ENCODE measurements around the gene VWF.
A peak's percentile ranks its signal among the peaks of the same experiment; 100 is the strongest.
"Not testable (repeated sequence)": the region's sequence is repeated elsewhere in the genome, so short reads cannot be mapped to it uniquely, and the experiment has no call there.

Gene VWF

DNA sequence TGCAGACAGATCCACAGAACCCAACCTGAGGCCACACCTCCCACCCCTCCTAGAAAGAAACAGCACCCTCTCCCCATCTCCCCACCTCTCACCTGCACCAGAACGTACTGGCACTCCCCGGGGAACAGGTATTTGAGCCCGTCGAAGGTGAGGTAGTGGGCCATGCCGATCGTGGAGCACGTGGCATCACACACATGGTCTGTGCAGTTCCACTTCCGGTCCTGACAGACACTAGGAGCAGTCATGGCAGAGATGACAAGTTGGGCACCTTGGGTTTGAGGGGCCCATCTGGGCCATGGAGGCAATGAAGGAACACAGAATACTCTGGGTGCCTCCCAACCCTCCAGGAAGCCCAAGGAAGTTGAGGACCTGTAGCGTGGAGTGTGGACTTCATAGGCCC is 89.9 kb downstream of the VWF start:
- DNase-seq (ENCODE audit: low read depth in 2 of 2): no peak

DNA sequence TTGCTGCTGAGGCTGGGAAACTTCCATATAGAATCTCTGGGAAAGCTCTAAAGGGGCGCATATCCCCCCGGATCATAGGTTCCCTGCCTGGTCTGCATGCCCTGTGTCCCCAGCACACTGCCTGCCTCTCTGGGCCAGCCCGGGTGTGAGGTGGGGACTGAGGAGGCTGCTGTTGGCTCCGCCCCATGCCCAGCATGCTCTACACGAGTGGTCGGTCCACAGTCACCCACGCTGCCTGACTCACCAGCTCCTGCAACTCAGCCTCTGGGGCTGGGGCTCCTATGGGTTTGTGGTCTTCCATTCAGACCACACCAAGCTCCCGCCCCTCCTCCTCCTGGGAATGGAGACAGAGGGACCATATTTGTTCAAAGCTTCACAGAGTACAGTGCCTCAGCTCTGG is 90.9 kb downstream of the VWF start:
- no peak for DNase-seq (ENCODE audit: low read depth in 2 of 2)

DNA sequence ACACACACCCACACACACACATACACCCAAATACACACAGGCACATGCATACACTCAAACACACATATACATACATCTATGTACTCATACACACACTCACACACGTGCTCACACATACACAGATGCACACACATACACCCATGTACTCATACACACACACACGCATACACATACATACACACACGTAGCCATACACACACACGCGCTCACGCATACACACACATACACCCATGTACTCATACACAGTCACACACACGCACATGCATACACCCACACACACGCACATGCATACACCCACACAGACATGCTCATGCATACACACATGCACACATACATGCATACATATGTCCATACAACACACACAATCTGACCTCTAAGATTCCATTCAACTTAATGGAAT is 91.7 kb downstream of the VWF start:
- no peak for DNase-seq (ENCODE audit: low read depth in 2 of 2)

DNA sequence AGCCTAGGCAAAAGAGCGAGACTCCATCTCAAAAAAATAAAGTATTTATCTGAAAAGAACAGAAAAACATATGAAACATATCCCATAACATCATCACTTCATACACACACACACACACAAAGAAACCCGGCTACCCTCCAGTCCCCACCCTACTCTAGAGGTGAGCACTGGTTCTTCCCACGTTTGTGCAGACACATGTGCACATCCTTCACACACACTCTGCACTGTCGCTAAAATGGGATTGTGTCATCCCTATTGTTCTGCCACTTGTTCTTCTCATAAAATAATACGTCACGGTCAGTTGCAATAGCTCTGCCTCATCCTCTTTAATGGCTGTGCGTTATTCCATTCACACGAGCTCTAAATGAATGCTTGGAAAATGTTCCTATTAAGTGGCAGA is 93.5 kb downstream of the VWF start:
- DNase-seq (ENCODE audit: low read depth in 2 of 2): no peak

DNA sequence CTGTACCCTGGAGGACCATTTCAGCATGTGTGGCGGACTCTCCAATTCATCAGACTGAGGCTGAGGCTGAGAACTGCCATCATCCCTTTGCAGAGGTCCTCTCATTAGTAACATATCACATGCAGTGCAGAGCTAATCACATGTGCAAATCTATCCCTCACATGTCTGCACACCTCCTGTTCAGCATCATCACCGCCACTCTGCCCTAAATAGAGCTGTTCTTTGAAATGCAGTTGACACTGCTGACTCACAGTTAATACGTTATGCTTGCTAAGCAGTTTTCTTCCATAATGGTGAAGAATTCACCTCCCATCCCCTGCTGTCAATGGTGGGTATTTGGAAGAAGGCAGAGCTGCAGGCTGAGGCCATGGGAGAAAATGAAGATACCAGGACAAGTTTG is 94.4 kb downstream of the VWF start:
- no peak for DNase-seq (ENCODE audit: low read depth in 2 of 2)

DNA sequence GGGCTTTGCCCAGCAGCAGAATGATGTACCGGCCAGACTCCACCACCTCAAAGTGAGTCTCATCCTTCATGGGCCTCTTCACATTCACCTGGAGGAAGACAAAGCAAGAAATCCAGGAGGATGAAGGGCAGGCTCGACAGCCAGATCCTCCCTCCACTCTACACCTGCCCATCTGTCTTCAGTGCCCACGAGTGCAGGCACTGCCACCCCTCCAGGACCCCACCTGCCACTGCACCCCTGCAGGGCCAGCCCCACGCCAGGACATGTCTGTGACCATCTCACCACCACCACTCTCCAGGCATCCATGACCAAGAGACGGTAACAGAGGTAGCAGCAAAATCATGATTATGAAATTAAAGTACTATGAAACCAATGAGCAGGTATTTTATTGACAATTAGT is 95.1 kb downstream of the VWF start:
- no peak for DNase-seq (ENCODE audit: low read depth in 2 of 2)

DNA sequence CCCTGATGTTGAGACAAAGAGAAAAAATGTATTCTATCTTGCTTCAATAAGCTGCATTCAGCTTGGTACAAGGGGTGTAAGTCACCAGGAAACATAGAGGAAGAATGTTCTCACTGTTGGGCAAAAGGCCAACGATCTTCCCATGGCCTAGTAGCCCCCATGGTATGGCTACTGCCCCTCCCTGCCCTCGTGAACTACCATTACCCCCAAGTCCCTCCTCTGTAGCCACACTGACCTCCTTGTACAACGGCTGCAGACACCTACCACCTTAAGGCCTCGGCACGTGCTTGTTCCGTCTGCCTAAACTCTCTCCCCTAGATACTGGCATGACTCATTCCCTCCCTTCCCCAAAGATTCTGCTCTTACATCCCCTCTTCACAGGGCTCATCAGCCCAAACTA is 97.5 kb downstream of the VWF start:
- no peak for DNase-seq (ENCODE audit: low read depth in 2 of 2)

DNA sequence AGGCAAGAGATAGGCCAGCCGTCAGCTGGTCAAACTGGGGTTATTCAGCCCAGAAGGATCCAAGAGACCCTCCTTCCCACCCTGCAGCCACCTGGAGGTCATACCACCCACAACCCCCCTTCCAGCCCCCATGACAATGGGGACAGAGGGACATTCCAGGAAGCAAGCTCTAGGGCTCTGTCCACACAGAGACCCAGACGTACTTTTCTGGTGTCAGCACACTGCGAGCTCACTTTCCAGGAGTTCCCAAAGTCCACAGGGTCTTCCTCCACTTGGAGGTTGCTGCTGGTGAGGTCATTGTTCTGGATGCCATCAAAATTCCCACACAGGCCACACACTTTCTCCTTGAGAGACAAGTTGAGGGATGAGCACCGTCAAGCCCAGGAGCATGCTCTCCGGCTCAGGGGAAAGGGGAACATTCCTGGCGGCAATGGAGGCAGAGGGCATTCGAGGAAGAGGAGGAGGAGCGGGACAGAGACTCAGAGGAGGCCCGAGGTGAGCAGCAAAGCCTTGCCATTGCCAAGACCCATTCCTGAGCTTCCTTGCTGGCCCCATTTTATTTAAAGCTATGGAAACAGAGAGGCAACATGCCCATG is 98.7 kb downstream of the VWF start:
- DNase-seq (ENCODE audit: low read depth in 2 of 2): not testable (repeated sequence)

DNA sequence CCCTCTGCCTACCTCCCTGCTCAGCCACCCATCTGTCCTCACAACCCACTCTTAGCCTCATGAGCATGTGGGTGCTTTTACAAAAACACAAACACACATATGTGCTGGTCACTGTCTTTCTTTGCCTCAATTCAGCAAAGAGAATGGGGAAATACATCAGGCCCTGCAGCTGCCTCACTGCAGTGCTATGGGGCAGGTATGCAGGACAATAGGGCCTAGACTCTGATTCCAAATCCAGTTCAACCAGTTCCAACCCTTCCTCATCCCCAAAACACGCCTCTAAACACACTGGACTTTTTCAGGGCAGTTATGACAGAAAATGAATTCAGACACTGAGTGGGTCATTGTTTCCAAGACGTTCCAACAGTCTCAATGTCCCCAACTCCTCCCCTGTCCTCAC is 100.4 kb downstream of the VWF start:
- not testable (repeated sequence) for DNase-seq (ENCODE audit: low read depth in 2 of 2)

DNA sequence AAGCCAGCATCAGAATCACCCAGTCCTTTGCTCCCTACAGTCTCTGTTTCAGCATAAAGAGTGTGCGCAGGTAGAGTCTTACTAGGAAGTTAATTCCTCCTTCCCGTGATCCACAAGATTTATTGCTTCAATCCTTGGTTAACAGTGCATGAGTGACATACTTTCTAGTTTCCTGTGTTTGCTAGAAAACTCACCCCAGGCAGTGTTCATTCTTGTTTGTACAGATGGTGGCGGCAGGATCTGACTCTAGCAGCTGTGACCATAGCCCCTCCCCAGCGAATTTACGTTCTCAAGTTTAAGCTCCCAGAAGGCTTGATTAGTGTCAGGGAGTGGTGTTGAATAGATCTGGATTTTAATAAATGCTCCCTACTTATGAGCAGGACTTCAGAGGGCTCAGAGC is 103.5 kb downstream of the VWF start:
- DNase-seq (ENCODE audit: low read depth in 2 of 2): no peak

DNA sequence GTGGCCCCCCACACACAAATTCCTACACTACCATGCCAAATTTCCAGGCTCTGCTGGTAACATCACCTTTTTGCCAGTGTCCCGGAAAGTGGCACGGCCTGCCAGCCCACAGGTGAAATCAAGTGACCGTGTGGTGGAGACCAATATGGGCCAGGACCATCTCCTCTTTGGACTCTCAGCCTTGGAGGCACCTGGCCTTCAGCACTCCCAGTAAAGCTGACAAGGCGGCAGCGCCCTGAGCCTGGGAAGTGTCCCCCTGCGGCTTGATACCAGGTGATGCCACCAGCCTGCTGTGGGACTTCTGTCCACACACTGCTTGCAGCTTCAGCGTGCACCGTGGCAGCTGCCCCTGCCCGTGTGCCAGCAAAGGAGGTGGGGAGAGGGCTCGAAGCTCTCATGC is 104.0 kb downstream of the VWF start:
- not testable (repeated sequence) for DNase-seq (ENCODE audit: low read depth in 2 of 2)

DNA sequence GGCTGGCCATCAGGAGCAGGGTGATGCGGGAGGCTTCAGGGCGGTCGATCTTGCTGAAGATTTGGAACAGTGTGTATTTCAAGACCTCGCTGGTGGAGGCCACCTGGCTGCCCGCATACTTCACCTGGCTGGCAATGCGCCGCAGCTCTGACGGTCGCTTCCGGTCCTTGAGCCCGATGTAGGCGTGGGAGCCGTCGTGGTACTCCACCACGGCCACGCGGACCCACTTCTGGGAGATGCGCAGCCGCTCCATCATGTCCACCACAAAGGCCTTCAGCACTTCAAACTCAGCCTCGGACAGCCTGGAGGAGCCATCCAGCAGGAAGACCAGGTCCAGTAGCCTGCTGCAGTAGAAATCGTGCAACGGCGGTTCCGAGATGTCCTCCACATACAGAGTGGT is 105.2 kb downstream of the VWF start:
- DNase-seq (ENCODE audit: low read depth in 2 of 2): not testable (repeated sequence)

DNA sequence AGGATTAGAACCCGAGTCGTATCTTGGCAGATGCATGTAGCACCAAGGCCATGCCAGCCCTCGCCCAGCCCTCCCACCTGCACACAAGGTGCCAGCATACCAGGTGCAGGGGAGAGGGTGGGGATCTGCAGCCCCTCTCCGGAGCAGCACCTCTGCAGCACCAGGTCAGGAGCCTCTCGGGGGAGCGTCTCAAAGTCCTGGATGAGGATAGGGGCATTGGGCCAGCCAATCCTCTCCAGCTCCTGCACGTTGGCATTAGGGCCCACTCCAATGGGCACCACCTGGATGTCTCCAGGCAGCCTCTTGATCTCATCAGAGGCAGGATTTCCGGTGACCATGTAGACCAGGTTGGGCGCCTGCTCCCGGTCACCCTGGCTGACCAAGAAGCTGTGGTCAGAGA is 106.2 kb downstream of the VWF start:
- DNase-seq (ENCODE audit: low read depth in 2 of 2): no peak

DNA sequence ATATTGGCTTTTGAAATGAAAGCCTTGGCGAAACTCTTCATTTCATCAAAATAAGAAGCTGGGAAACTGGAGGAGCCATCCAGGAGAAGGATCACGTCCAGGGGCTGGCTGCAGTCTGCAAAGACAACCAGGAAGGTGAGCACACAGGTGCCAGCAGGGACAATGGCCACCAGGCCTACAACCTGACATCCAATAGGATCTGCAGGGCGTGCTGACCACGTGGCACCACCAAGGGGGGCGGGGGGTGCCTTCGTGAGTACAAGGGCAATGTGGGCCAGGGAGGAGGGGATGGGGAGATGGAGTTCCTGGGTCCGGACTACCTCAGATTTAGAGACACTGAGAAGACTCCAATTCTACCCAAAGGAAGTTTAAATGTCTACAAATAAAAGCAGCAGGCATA is 107.7 kb downstream of the VWF start:
- DNase-seq (ENCODE audit: low read depth in 2 of 2): no peak

DNA sequence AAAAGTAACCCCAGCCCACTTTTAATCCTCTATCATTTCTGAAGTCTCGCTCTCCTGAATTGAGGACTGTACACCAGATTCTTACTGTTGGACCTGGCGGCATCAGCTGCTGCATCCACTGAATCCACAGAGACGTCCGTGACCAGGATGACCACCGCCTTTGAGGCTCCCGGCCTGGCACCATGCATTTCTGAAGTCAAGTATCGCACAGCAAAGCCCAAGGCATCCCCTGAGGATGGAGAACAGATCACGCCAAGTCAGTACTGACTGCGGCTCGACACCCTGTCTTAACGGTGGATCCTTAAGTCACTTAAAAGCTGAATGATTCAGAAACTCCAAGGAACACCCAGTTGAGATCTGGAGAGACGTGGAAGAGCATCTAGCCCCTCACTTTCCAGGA is 108.5 kb downstream of the VWF start:
- DNase-seq (ENCODE audit: low read depth in 2 of 2): not testable (repeated sequence)

DNA sequence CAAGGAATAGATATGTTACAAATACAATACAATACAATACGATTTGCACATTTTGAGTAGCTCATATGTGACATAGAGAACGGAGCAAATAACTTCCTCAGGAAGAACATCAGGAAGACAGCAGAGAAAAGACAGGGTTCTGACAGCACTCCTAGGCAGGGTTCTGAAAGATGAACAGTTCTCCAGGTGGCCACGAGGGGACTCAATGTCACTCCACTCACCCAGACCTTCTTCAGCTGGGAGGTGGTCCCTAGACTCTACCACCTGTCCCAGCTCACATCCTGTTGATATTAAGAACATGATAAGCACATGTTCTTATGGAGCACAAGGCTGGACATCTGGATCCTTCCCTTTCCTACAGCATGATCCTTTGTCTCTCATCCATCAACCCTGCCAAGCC is 109.2 kb downstream of the VWF start:
- DNase-seq (ENCODE audit: low read depth in 2 of 2): not testable (repeated sequence)

DNA sequence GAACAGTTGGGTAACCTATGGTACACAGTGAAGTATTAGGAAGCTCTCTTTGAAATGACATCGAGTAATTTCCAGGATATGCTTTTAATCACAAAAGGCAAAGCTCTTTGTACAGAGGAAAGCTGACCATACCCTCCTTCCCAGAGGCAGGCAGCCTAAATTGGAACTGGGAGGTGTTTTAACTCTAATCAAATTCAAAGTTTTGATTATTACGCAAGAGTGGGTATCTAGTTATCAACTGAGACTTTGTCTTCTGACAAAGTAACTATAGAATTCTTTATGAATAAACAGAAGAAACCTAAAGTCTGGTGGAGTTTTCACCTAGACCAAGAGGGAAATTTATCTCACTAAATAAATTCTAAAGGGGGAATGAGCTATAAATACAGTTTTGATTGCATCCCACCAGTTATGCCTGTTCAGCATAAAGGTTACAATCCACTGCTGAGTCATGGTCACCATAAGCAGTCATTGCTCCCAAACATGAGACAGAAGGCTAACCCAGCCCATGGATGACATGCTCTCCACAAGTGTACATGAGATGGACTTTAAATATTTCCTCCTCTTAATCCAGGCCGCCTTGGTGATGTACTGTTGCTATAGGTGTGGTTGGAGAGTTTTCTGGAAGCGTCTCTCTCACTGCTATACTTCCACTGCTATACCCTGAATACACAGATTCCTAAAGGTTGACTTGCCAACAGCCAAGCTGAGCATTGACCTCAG is 113.7 kb downstream of the VWF start:
- not testable (repeated sequence) for DNase-seq (ENCODE audit: low read depth in 2 of 2)

DNA sequence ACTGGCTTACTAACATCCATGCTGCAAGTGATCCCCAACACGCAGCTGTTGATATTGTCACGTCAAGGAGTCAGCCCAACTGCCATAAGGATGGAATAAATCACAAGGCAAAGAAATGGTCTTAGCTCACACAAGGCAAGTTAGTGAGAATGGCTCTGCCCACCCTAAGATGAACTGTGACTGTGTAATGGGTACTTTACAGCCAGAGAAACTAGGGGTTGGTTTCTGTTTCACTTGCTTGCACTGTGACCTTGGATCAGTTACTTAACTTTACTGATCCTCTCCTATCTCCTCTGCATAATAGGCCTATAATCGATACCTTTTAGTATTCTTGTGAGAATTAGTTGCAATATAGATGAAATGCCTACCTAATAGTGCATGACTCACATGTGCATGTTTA is 127.2 kb downstream of the VWF start:
- no peak for DNase-seq (ENCODE audit: low read depth in 2 of 2)

DNA sequence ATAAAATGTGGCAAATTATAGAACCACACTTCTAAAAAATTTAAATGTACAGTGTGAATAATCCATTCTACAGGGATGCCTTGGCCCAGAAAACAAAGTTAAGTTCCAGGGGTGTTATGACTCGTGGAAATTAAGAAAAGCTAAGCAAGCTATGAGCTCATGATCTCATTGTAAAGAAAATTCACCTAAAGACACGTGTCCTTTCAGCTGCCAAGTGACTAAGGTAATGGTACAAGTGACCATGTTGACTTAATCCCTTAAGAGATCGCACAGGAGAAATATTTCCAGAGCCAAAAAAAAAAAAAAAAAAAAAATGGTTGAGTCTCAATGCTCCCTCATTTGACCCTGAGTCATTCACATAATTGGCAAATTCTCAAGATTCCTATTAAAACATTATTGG is 128.0 kb downstream of the VWF start:
- DNase-seq (ENCODE audit: low read depth in 2 of 2): no peak

DNA sequence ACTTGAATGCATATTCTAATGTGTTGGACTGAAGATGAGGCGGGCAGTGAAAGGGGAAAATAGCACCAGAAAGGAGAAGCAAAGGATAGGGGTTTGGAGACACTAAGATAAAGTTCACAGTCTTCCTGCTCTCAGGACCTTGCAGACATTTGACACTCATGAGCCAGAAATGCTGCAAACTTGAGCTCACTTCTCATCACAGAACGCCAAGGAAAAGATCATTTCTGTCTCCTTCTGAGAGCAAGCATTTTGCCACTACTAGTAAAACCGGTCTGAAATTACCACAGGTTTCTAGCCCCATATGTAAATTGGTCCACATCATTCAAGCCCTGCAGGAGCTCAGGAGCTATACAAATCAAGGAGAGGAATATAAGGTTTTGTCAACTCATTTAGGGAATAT is 134.8 kb downstream of the VWF start:
- no peak for DNase-seq (ENCODE audit: low read depth in 2 of 2)

DNA sequence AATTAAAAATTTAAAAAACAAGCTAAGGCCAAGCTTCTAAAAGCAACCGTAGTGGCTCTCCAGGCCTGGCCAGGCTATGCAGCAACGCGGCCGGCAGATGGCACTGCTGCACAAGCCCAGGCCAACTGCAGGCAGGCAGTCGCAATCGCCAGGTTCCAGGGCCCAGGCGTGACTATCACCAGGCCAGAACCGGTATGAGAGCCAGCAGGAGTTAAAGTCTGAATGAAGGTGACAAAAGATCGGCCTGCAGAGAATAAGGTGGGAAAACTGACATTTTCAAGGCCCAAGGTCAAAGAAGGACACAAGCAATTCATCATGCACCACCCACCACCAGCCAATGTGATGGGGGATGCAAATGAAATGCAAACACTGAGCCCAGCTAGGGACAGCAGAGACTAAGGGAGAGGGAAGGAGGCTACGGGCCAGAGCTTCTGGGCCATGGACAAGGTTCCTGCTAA is 135.8 kb downstream of the VWF start:
- peak; percentile 15 to 43 for DNase-seq (ENCODE audit: low read depth in 2 of 2)

DNA sequence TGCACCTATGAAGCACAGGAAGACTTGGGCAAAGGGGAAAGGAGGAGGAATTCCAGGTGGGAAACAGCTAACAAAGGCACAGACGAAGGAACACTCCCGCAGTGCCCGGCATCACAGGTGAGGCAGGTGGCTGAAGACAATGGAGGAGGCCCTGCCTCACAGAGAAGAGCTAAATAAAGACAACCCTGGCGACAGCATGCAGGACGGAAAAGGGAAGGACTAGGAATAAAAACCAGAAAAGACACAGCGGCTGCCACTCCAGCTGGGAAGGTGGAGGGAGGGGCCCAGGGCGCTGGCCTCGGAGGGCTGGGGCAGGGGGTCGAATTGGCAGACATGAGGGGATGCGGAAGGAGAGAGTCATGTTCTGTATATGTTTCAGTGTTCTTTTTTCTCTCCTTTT is 136.4 kb downstream of the VWF start:
- DNase-seq (ENCODE audit: low read depth in 2 of 2): no peak

DNA sequence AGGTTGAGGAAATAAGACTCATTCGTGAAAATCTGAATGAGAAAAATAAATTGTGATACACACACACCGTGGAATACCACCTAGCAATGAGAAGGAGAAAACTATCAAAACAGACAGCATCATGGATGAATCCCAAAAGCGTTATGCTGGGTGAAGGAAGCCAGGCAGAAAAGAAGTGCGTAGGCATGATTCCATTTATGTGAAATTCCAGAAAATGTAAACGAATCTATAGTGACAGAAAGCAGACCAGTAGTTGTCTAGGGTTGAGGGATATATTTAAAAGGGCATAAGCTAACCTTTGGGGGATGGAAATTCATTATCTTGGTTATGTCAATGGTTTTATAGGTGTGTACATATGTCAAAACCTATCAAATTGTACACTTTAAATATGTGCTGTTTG is 136.9 kb downstream of the VWF start:
- no peak for DNase-seq (ENCODE audit: low read depth in 2 of 2)

DNA sequence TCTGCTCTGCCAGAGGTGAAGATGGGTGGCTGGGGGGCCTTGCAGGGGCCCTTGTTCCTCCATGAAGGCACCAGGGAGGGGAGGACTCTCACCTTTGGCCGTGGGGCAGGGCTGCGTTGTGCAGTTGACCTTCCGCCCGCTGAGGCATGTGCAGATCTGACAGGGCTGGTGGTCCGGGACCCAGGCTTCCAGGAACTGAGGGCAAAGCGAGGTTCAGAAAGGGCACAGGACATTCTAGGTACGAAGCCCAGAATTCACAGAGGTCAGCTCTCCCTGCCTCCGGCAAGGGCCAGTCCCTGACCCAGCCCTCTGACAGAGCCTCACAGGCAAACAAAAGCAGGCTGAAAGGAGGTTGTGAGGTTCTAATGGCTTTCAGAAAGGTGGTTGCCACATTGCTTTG is 139.0 kb downstream of the VWF start:
- no peak for DNase-seq (ENCODE audit: low read depth in 2 of 2)

Data from stimulated activated CD8-positive, alpha-beta memory T cell treated with anti-CD3 and anti-CD28 coated beads, Interleukin-2, amount 100 ng/mL, for 1 hour (primary cell).